Left lung (tissue), 10 donors: ENCODE measurements around the gene POLD3. TPM values are rescaled to one million over a fixed set of nuclear protein-coding genes. Genes with fewer than 3 reads are reported as not detected.

Source experiments
- ATAC-seq: fragments of 200-7000 bp; cut with Tn5 transposase; one replicate; pipeline ENCODE4 v1.9.1; 2020; ENCODE audit warnings: moderate library complexity
- DNase-seq, 4 donors: peaks; one replicate each; pipeline ENCODE4 v3.0.0-alpha.2; 2013 to 2020
- H3K27ac ChIP-seq, 2 donors: fragments of 200-600 bp; sonication (generic) in 1 of 2; one replicate each; pipeline versions ENCODE4 v1.5.0 to v1.8.0; 2020 to 2021
- H3K27me3 ChIP-seq, 2 donors: fragments of 200-600 bp; sonication (generic) in 1 of 2; one replicate each; pipeline versions ENCODE4 v1.5.0 to v1.8.0; 2020 to 2021
- H3K36me3 ChIP-seq, 2 donors: fragments of 200-600 bp; sonication (generic) in 1 of 2; one replicate each; pipeline versions ENCODE4 v1.5.0 to v1.8.0; 2020 to 2021
- H3K4me1 ChIP-seq, 2 donors: fragments of 200-600 bp; one replicate each; pipeline ENCODE4 v1.8.0; 2021
- H3K4me3 ChIP-seq, 2 donors: fragments of 200-600 bp; sonication (generic) in 1 of 2; one replicate each; pipeline versions ENCODE4 v1.5.0 to v1.8.0; 2020 to 2021; ENCODE audit warnings: mild to moderate bottlenecking in 1 of 2
- H3K9me3 ChIP-seq, 2 donors: fragments of 200-600 bp; sonication (generic) in 1 of 2; one replicate each; pipeline versions ENCODE4 v1.5.0 to v1.8.0; 2020 to 2021
- intact Hi-C, 2 donors: fragments of 100-400 bp; cut with DNase I; formaldehyde crosslinking; loops; one replicate each; pipeline versions ENCODE4 v1.11.2 to v1.14.2; 2022
- polyA plus RNA-seq, 6 donors: library from polyadenylated mRNA; unstranded; fragments of 120-200 nt; gene quantifications; one replicate each; pipeline ENCODE4 v1.2.1, GENCODE V29; 2013; ENCODE audit not compliant: insufficient read length in 6 of 6
- total RNA-seq, 2 donors: library from RNA; stranded (reverse); fragmentation: NEBNext Ultra II Directional; extraction: Animal tissue kit (Norgen Biotek cat#: 25700); gene quantifications; one replicate each; pipeline ENCODE4 v1.2.1, GENCODE V29; 2021
- TF ChIP-seq, protein P1 (sequence below), 2 donors: fragments of 200-600 bp; sonication (generic) in 1 of 2; IDR thresholded peaks; one replicate each; pipeline versions ENCODE4 v1.5.0 to v1.8.0; 2021; ENCODE audit warnings: antibody characterized with exemption in 2 of 2
- donor health status: DM: no; HTN: yes; CAD: no.
- donor health status: DM: no; HTN: no; CAD: no.

Gene POLD3
- total and polyA plus RNA-seq, 8 donors, result 15.0 to 41.0 (median 32.2) TPM

DNA sequence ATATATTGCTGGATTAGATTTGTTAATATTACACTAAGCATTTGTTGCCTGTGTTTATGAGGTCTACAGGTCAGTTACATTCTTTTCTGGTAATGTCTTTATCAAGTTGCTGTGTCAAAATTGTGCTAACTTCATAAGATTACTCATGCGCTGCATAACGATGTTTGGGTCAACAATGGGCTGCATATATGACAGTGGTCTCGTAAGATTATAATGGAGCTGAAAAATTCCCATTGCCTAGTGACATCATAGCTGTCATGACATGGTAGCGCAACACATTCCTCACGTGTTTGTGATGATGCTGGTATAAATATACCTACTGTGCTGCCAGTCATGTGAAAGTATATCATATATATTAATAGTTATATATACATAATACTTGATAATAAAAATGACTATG is 34.2 kb downstream of the POLD3 start:
- intact Hi-C loops, result no loop called here
- peaks cover 0 to 31% of the 10 kb centered on the region in 2 donors for H3K36me3 ChIP-seq

GRCh38 chr11:74627381-74627780 is 35.0 kb downstream of the POLD3 start:
- ATAC-seq (no peak), DNase-seq (no peak)
- TF ChIP-seq, protein P1, sequence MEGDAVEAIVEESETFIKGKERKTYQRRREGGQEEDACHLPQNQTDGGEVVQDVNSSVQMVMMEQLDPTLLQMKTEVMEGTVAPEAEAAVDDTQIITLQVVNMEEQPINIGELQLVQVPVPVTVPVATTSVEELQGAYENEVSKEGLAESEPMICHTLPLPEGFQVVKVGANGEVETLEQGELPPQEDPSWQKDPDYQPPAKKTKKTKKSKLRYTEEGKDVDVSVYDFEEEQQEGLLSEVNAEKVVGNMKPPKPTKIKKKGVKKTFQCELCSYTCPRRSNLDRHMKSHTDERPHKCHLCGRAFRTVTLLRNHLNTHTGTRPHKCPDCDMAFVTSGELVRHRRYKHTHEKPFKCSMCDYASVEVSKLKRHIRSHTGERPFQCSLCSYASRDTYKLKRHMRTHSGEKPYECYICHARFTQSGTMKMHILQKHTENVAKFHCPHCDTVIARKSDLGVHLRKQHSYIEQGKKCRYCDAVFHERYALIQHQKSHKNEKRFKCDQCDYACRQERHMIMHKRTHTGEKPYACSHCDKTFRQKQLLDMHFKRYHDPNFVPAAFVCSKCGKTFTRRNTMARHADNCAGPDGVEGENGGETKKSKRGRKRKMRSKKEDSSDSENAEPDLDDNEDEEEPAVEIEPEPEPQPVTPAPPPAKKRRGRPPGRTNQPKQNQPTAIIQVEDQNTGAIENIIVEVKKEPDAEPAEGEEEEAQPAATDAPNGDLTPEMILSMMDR (IDR thresholded peaks at IDR 0.05), result no peak
- H3K27me3 ChIP-seq, result no peaks in the 10 kb centered on the region
- intact Hi-C loops, result no loop called here
- no peak overlapping the region for H3K27ac ChIP-seq
- H3K36me3 ChIP-seq, result peaks cover 0 to 30% of the 10 kb centered on the region in 2 donors
- H3K9me3 ChIP-seq, result no peaks in the 10 kb centered on the region
- H3K4me1 ChIP-seq, result no peaks in the 10 kb centered on the region
- no peak overlapping the region for H3K4me3 ChIP-seq

More for the DNA sequence above, 34.2 kb downstream of the POLD3 start:
- no peaks in the 10 kb centered on the region for H3K9me3 ChIP-seq
- H3K27me3 ChIP-seq, result no peaks in the 10 kb centered on the region
- H3K4me3 ChIP-seq, result no peak overlapping the region
- H3K4me1 ChIP-seq, result no peaks in the 10 kb centered on the region
- TF ChIP-seq, protein P1 (IDR thresholded peaks at IDR 0.05), result no peak
- DNase-seq (no peak), ATAC-seq (no peak)
- no peak overlapping the region for H3K27ac ChIP-seq

DNA sequence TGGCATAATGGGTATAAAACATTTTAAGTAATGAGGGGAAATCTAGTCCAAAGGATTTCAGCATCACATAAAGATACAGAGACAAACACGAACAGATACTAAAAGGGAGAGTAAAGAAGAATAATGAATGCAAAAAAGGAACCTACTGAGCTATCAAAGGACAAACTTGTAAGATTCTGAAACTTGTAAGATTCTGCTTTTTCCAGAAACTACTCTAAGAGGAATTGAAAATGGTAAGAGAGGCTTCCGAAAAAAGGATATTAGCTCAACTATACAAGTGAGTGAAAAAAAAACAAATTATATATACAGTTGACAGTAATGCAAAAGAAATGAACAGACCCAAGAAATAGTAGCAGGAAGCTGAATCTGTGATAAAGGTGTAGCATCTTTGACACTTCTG is 37.7 kb downstream of the POLD3 start:
- intact Hi-C loops, result no loop called here
- peaks cover 0 to 33% of the 10 kb centered on the region in 2 donors for H3K36me3 ChIP-seq
- no peak overlapping the region for H3K4me3 ChIP-seq
- H3K4me1 ChIP-seq, result peaks cover 0 to 10% of the 10 kb centered on the region in 2 donors
- DNase-seq (no peak), ATAC-seq (no peak)
- H3K9me3 ChIP-seq, result no peaks in the 10 kb centered on the region
- no peak overlapping the region for H3K27ac ChIP-seq
- TF ChIP-seq, protein P1 (IDR thresholded peaks at IDR 0.05), result no peak
- H3K27me3 ChIP-seq, result no peaks in the 10 kb centered on the region

DNA sequence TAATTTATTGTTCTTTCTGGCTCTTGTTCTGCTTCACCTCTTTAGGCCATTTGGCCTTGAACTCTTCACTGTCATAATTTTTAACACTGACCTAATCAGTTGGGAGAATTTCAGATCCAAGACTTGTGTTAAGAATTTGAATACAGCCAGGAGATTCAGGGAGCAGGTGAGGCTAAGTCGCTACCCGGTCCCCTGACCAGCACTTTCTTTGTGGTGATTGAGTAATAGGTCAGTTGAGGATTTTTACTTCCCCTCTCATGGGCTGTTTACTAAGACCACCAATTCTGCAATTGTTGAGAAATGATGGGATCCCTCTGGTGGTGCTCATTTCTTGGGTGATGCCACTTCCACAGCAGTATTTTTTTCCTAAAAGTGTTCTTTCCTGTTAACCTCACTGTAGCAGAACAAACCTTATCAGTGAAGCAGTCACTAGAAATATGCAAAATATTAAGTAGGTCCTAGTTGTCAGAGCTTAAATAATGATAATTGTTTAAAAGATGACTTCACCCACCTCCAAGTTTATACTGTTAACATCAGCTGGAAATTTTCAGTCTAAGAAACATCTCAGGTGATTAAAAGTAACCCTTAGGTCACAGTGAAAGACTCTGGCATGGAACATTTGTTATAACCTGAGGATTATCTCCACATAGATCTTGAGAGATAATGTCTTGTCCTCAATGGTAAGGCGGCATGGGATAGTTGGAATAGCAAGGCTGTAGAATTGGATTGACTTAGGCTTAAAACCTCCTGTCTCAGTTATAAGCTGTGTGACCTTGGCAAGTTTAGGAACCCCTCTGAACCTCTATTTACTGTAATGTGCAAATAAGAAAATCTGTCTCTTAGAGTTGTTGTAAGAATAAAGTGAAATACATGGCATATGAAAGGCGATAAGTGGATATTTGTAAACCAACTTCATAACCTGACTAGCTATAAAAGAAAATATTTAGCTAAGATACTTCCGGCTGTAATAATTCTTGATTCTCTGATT is 41.3 kb downstream of the POLD3 start:
- Histone ChIP-seq H3K36me3 (peaks cover 0 to 55% of the 10 kb centered on the region in 2 donors), H3K9me3 (no peaks in the 10 kb centered on the region), H3K27me3 (no peaks in the 10 kb centered on the region), H3K27ac (no peak overlapping the region), H3K4me3 (no peak overlapping the region), H3K4me1 (peaks cover 0 to 19% of the 10 kb centered on the region in 2 donors)
- ATAC-seq, result no peak
- DNase-seq, result no peak
- TF ChIP-seq, protein P1 (IDR thresholded peaks at IDR 0.05), result no peak
- intact Hi-C loops, result no loop called here

DNA sequence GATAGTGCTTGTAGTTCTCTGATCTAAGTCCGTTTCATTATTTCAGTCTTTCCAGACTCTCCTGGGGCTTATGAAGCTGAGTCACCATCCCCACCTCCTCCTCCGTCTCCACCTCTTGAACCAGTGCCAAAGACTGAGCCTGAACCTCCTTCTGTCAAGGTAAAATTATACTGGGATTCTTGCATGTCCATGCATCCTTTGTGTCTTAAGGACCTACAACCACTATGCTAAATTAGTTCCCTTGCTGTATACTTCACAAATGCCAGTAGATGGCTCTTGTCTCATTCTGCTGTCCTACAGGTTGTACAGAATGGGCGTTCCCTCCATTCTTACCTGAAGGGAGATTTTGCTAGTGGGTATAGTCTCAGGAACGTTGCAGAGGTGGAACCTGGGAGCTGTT is 42.2 kb downstream of the POLD3 start:
- Histone ChIP-seq H3K4me1 (peaks cover 0 to 19% of the 10 kb centered on the region in 2 donors), H3K36me3 (peaks cover 0 to 57% of the 10 kb centered on the region in 2 donors), H3K27me3 (no peaks in the 10 kb centered on the region), H3K4me3 (no peak overlapping the region), H3K9me3 (no peaks in the 10 kb centered on the region), H3K27ac (no peak overlapping the region)
- TF ChIP-seq, protein P1 (IDR thresholded peaks at IDR 0.05), result no peak
- intact Hi-C loops, result no loop called here
- no peak for DNase-seq
- peak; percentile 77 for ATAC-seq
